GM18505 (cell line): Measurements from ENCODE around the gene NDUFA3.

Experiments used
- ATAC-seq: cut with Tn5 transposase; IDR thresholded peaks from one replicate; pipeline ENCODE4 v1.9.1; 2021; ENCODE audit not compliant: unreplicated experiment
- POLR2A ChIP-seq: IDR thresholded peaks from 4 replicates; pipeline ENCODE4 v1.6.1; 2011; ENCODE audit warnings: borderline replicate concordance; ENCODE audit not compliant: insufficient read depth, insufficient read length; ENCODE audit errors: extremely low read depth

NDUFA3 gene

GRCh38 chr19:54153731-54154326, 51.2 kb downstream of the NDUFA3 start:
- no peak for ATAC-seq
- no peak for TF ChIP-seq POLR2A

DNA sequence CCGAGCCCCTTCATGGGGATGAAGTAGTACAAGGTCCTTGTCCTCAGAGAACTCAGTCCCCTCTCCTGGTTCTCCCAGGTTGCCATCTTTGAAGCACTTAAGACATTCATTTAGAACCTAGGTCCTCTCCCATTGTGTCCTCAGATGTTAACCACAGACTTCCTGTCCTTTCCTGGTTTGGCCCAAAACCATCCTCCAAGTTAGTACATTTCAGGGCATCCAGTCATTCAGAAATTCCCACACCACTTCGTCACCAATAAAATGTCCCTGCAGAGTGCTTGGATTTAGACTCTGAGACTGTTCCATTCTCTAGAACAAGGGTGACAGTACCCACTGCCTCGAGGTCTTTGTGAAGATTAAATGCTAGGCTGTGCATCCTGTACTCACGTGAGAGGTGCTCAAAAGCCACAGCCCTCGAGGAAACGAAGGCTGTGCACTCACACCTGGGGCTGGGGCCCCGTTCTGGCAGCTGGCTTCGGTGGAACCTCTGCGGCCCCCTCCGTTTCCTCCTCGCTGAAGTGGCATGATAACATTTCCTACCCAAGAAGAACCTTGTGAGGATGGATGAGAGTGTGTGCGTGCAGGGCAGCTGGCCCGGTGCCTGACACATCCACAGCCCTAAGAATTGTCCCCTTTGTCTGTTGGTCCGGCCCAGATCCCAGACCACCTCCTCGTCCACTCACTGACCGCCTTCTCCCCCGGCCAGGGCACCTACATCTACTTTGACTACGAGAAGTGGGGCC, 52.1 kb downstream of the NDUFA3 start:
- no peak for TF ChIP-seq POLR2A
- no peak for ATAC-seq

DNA sequence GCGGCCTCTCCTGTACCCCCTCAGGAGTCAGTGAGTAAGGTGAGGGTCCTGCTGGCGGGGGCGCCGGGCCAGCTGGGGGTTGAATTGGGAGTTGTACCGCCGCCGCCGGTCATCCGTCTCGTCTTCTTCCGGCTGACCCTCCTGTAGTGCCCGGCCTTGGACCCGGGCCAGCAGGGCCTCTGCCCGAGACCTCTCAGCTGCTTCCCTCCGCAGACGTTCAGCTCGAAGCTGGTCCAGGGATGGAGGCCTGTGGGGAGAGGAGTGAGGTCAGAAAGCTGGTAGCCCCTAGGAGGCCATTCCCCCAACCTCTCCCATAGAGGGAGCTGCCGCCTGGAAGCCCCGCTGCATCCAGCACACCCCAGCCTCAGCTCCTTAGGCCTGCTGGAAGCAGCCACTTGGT, 53.0 kb downstream of the NDUFA3 start:
- no peak for TF ChIP-seq POLR2A
- no peak for ATAC-seq

DNA sequence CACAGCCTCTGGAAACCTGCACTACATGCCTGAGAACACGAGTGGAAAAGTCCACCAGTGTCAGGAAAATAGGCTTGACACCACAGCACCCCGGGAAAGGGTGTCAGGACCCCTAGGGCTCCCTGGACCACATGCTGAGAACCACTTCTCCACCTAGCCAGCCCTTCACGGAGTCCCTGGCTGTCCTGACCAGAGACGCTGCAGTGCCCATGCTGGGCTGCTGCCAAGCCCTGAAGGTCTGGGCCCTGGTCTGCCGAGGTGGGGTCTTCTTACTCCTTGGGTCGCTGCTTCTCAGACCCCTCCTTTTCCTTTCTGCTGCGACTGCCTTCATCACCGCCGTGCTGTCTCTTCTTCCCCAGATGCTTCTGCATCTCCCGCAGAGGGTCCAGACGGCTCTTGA, 53.8 kb downstream of the NDUFA3 start:
- no peak for ATAC-seq
- TF ChIP-seq POLR2A = no peak

DNA sequence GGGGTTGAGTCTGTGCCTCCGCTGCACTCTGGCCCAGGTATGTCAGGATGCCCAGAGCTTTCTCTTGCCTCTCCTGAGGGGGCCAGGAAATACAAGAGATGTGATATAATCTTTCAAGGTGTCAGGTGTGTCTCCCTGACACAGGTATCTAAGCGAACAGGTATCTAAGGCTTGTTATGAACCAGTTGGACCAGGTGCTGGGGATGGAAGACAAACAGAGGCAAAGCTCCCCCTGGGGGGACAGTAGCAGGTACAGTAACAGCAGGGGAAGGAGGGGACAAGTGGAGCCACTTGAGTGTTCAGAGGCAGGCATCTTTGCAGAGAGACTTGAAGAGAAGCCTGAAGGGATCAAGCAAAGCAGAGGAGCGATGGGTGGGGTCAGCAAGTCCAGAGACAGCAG, 54.3 kb downstream of the NDUFA3 start:
- ATAC-seq = no peak
- TF ChIP-seq POLR2A = no peak
